Sigmoid colon (tissue), 7 donors: ENCODE data around the gene KRTAP10-11. TPM values are rescaled to one million over a fixed set of nuclear protein-coding genes. Genes with fewer than 3 reads are reported as not detected.
"Not testable (repeated sequence)": the region's sequence is repeated elsewhere in the genome, so short reads cannot be mapped to it uniquely, and the experiment has no call there.

Experiments
- DNase-seq: peaks from one replicate; pipeline ENCODE4 v3.0.0-alpha.2; 2019
- H3K27ac ChIP-seq, 4 donors: fragments of 200-600 bp; sonication (generic); one replicate each; pipeline ENCODE4 v1.5.1; 2016 to 2019; ENCODE audit warnings: mild to moderate bottlenecking in 1 of 4
- H3K27me3 ChIP-seq, 3 donors: fragments of 200-600 bp; sonication (generic); one replicate each; pipeline ENCODE4 v1.5.1; 2019; ENCODE audit warnings: mild to moderate bottlenecking in 1 of 3
- H3K36me3 ChIP-seq, 4 donors: fragments of 200-600 bp; sonication (generic); one replicate each; pipeline ENCODE4 v1.5.1; 2016 to 2019
- H3K4me1 ChIP-seq, 4 donors: fragments of 200-600 bp; sonication (generic); one replicate each; pipeline ENCODE4 v1.5.1; 2017 to 2019
- H3K4me3 ChIP-seq, 4 donors: fragments of 200-600 bp; sonication (generic); one replicate each; pipeline ENCODE4 v1.5.1; 2017 to 2019; ENCODE audit warnings: mild to moderate bottlenecking in 2 of 4, moderate library complexity in 1 of 4
- H3K9me3 ChIP-seq, 4 donors: fragments of 200-600 bp in 3 of 4; sonication (generic) in 3 of 4; one replicate each; pipeline versions ENCODE4 v1.5.1 to v1.6.1; 2013 to 2019
- CTCF ChIP-seq, 4 experiments: fragments of 450-650 bp in 3 of 4; fragments of 200-600 bp in 1 of 4; IDR thresholded peaks; one replicate each; pipeline ENCODE4 v1.5.1; 2016 to 2019; ENCODE audit warnings: antibody characterized with exemption in 4 of 4, mild to moderate bottlenecking in 3 of 4, moderate library complexity in 2 of 4
- EP300 ChIP-seq, 4 donors: sonication (generic); formaldehyde crosslinking; IDR thresholded peaks; one replicate each; pipeline ENCODE4 v1.6.1; 2017; ENCODE audit warnings: antibody characterized with exemption in 4 of 4
- POLR2A ChIP-seq, 2 donors: fragments of 450-650 bp; IDR thresholded peaks; one replicate each; pipeline ENCODE4 v1.6.1; 2016; ENCODE audit warnings: antibody characterized with exemption in 2 of 2, mild to moderate bottlenecking in 2 of 2, moderate library complexity in 2 of 2
- POLR2AphosphoS5 ChIP-seq, 4 donors: sonication (generic); formaldehyde crosslinking; IDR thresholded peaks; one replicate each; pipeline ENCODE4 v1.6.1; 2017; ENCODE audit warnings: antibody characterized with exemption in 4 of 4
- WGBS, 2 donors: extraction: QIAGEN DNeasy Blood & Tissue Kit; methylation state at CpG; one replicate each; pipeline ENCODE4 v1.1.7; 2013; 5-methylcytosine and 5-hydroxymethylcytosine counted together
- intact Hi-C: fragments of 100-400 bp; cut with DNase I; formaldehyde crosslinking; loops from one replicate; pipeline ENCODE4 v1.15.1; 2023
- polyA plus RNA-seq, 3 donors: library from polyadenylated mRNA; stranded (reverse); fragments of 200-250 nt; gene quantifications; one replicate each; pipeline ENCODE4 v1.2.3, GENCODE V29; 2013
- total RNA-seq, 4 donors: library from RNA; depleted of rRNA; stranded (reverse); fragments of >200 nt; gene quantifications; one replicate each; pipeline ENCODE4 v1.1.0, GENCODE V29; 2016
- donor health status: healthy with polysubstance abuse.
- donor health status: Bipolar disorder and iron deficiency.
- donor health status: healthy.

The KRTAP10-11 gene
- total and polyA plus RNA-seq, 7 donors: not detected

- intact Hi-C loops: no loop called here
- no peak for TF ChIP-seq CTCF (IDR thresholded peaks at IDR 0.05)
- TF ChIP-seq EP300 (IDR thresholded peaks at IDR 0.05): no peak
- no peak for TF ChIP-seq POLR2AphosphoS5 (IDR thresholded peaks at IDR 0.05)
- TF ChIP-seq POLR2A (IDR thresholded peaks at IDR 0.05): no peak
- no peaks in the 10 kb centered on the region for H3K36me3 ChIP-seq
- no peak within 1 kb of the TSS for H3K27ac ChIP-seq
- 72 to 77% methylated on average over 26 of the region's 26 CpGs for WGBS, 2 donors
- peaks cover 0 to 22% (median 5%) of the 10 kb centered on the region in 3 donors for H3K27me3 ChIP-seq
- peaks cover 0 to 4% (median 3%) of the 10 kb centered on the region in 4 donors for H3K9me3 ChIP-seq
- no peak for DNase-seq
- no peak within 1 kb of the TSS for H3K4me3 ChIP-seq
- no peaks in the 10 kb centered on the region for H3K4me1 ChIP-seq
Measured at GRCh38 chr21:44657635-44658540, 11.7 kb downstream of the KRTAP10-11 start, which contains the start of gene KRTAP12-3. Gene KRTAP12-3, plus strand, starts transcription at chr21:44657932. Its CDS starts 48 bp downstream, at chr21:44657980.

GRCh38 chr21:44658541-44658910, 12.3 kb downstream of the KRTAP10-11 start:
- intact Hi-C loops: no loop called here
- no peak overlapping the region for H3K27ac ChIP-seq
- WGBS, 2 donors: 82 to 83% methylated on average over 5 of the region's 5 CpGs

GRCh38 chr21:44658913-44659595, 12.8 kb downstream of the KRTAP10-11 start:
- no peak for DNase-seq

More at GRCh38 chr21:44658541-44658910, 12.3 kb downstream of the KRTAP10-11 start:
- DNase-seq: no peak
- Histone ChIP-seq H3K4me3 (no peak overlapping the region), H3K4me1 (no peaks in the 10 kb centered on the region), H3K9me3 (peaks cover 0 to 4% (median 3%) of the 10 kb centered on the region in 4 donors), H3K36me3 (no peaks in the 10 kb centered on the region), H3K27me3 (peaks cover 0 to 22% (median 5%) of the 10 kb centered on the region in 3 donors)
- TF ChIP-seq EP300 (IDR thresholded peaks at IDR 0.05) (no peak), CTCF (IDR thresholded peaks at IDR 0.05) (no peak), POLR2AphosphoS5 (IDR thresholded peaks at IDR 0.05) (no peak), POLR2A (IDR thresholded peaks at IDR 0.05) (no peak)

GRCh38 chr21:44661567-44661966, 15.4 kb downstream of the KRTAP10-11 start:
- H3K4me3 ChIP-seq, intact Hi-C loops, H3K4me1 ChIP-seq, H3K9me3 ChIP-seq, H3K27ac ChIP-seq, H3K36me3 ChIP-seq, DNase-seq: not testable (repeated sequence)
- H3K27me3 ChIP-seq: peaks cover 0 to 22% (median 5%) of the 10 kb centered on the region in 3 donors
- 52 to 59% methylated on average over 7 of the region's 7 CpGs for WGBS, 2 donors

More at GRCh38 chr21:44658913-44659595, 12.8 kb downstream of the KRTAP10-11 start:
- Histone ChIP-seq H3K27ac (no peak overlapping the region), H3K4me3 (no peak overlapping the region), H3K27me3 (peaks cover 0 to 22% (median 5%) of the 10 kb centered on the region in 3 donors), H3K4me1 (no peaks in the 10 kb centered on the region), H3K36me3 (no peaks in the 10 kb centered on the region), H3K9me3 (peaks cover 0 to 4% (median 3%) of the 10 kb centered on the region in 4 donors)
- WGBS, 2 donors: 54 to 56% methylated on average over 11 of the region's 11 CpGs
- TF ChIP-seq POLR2A (IDR thresholded peaks at IDR 0.05): no peak
- intact Hi-C loops: no loop called here

GRCh38 chr21:44664691-44665090, 18.5 kb downstream of the KRTAP10-11 start:
- Histone ChIP-seq H3K36me3 (no peaks in the 10 kb centered on the region), H3K27ac (no peak overlapping the region), H3K4me1 (no peaks in the 10 kb centered on the region), H3K4me3 (no peak overlapping the region), H3K9me3 (no peaks in the 10 kb centered on the region), H3K27me3 (no peaks in the 10 kb centered on the region)
- no peak for DNase-seq
- intact Hi-C loops: no loop called here
- WGBS, 2 donors: 88 to 89% methylated on average over 5 of the region's 5 CpGs
- TF ChIP-seq POLR2AphosphoS5 (IDR thresholded peaks at IDR 0.05) (no peak), CTCF (IDR thresholded peaks at IDR 0.05) (no peak), POLR2A (IDR thresholded peaks at IDR 0.05) (no peak), EP300 (IDR thresholded peaks at IDR 0.05) (no peak)
